ENCODE measurements around the gene VAX1. TPM values are rescaled to one million over a fixed set of nuclear protein-coding genes. Genes with fewer than 3 reads are reported as not detected.

VAX1 gene
- total RNA-seq, 1 experiment from 2014 or later: 74.4 TPM

GRCh38 chr10:117137031-117137910 lies 799 bp downstream of the VAX1 start:
- no peaks in the 10 kb centered on the region for H3K27me3 ChIP-seq (replicated peaks; ENCODE audit: insufficient read depth, low read depth, low read length, poor library complexity)
- no peaks in the 10 kb centered on the region for H3K9me3 ChIP-seq (ENCODE audit: low read depth, low read length, poor library complexity, severe bottlenecking)
- DNase-seq (ENCODE audit: low spot score): peak; percentile 81
- intact Hi-C loops (cut with micrococcal nuclease; ENCODE audit: unreplicated experiment): no loop called here
- peaks cover 44% of the 10 kb centered on the region for H3K4me1 ChIP-seq (ENCODE audit: insufficient read depth, low read length, poor library complexity, severe bottlenecking)
- ChIA-PET CTCF (no interaction called here), POLR2A (ENCODE audit: low non-redundant PET) (no interaction called here)
- peak overlapping the region; percentile 97 for H3K4me3 ChIP-seq (ENCODE audit: low read depth, low read length, poor library complexity, severe bottlenecking)
- no TSS peak for BruUV-seq (replicated peaks)
- H3K36me3 ChIP-seq (ENCODE audit: insufficient read depth, low read length, poor library complexity, severe bottlenecking): peaks cover 39% of the 10 kb centered on the region
- TF ChIP-seq EZH2 (IDR thresholded peaks at IDR 0.05; ENCODE audit: borderline replicate concordance, low read depth, low read length, poor library complexity, severe bottlenecking): no peak
- no peak for TF ChIP-seq CTCF (conservative IDR thresholded peaks at IDR 0.05; ENCODE audit: low read depth, low read length)
- peak overlapping the region; percentile 100 for H3K27ac ChIP-seq (ENCODE audit: low read depth, low read length, poor library complexity, severe bottlenecking)

- no TSS peak for BruUV-seq (replicated peaks)
- Histone ChIP-seq H3K4me1 (ENCODE audit: insufficient read depth, low read length, poor library complexity, severe bottlenecking) (peaks cover 52% of the 10 kb centered on the region), H3K27ac (ENCODE audit: low read depth, low read length, poor library complexity, severe bottlenecking) (peak overlapping the region; percentile 100), H3K4me3 (ENCODE audit: low read depth, low read length, poor library complexity, severe bottlenecking) (peak overlapping the region; percentile 97), H3K36me3 (ENCODE audit: insufficient read depth, low read length, poor library complexity, severe bottlenecking) (peaks cover 46% of the 10 kb centered on the region), H3K27me3 (replicated peaks; ENCODE audit: insufficient read depth, low read depth, low read length, poor library complexity) (no peaks in the 10 kb centered on the region), H3K9me3 (ENCODE audit: low read depth, low read length, poor library complexity, severe bottlenecking) (no peaks in the 10 kb centered on the region)
- POLR2A ChIA-PET (ENCODE audit: low non-redundant PET): no interaction called here
- CTCF ChIA-PET: interaction anchor here (2.3 kb wide), 1 partner anchor 38 kb away, joined by 9 read pairs; no protein-coding TSS in a partner anchor
- DNase-seq (ENCODE audit: low spot score): peak; percentile 28
- intact Hi-C loops (cut with micrococcal nuclease; ENCODE audit: unreplicated experiment): no loop called here
- TF ChIP-seq EZH2 (IDR thresholded peaks at IDR 0.05; ENCODE audit: borderline replicate concordance, low read depth, low read length, poor library complexity, severe bottlenecking) (no peak), CTCF (conservative IDR thresholded peaks at IDR 0.05; ENCODE audit: low read depth, low read length) (no peak)
Observed at GRCh38 chr10:117136391-117136975, 1.6 kb downstream of the VAX1 start.

GRCh38 chr10:117135480-117136140 lies 2.5 kb downstream of the VAX1 start:
- intact Hi-C loops (cut with micrococcal nuclease; ENCODE audit: unreplicated experiment): no loop called here
- no peaks in the 10 kb centered on the region for H3K9me3 ChIP-seq (ENCODE audit: low read depth, low read length, poor library complexity, severe bottlenecking)
- peaks cover 61% of the 10 kb centered on the region for H3K4me1 ChIP-seq (ENCODE audit: insufficient read depth, low read length, poor library complexity, severe bottlenecking)
- no peaks in the 10 kb centered on the region for H3K27me3 ChIP-seq (replicated peaks; ENCODE audit: insufficient read depth, low read depth, low read length, poor library complexity)
- H3K4me3 ChIP-seq (ENCODE audit: low read depth, low read length, poor library complexity, severe bottlenecking): peak overlapping the region; percentile 97
- ChIA-PET POLR2A (ENCODE audit: low non-redundant PET) (interaction anchor here (1.2 kb wide), 1 partner anchor 28 kb away, joined by 3 read pairs; no protein-coding TSS in a partner anchor), CTCF (interaction anchor here (2.3 kb wide), 1 partner anchor 39 kb away, joined by 9 read pairs; no protein-coding TSS in a partner anchor)
- peak; percentile 38 for DNase-seq (ENCODE audit: low spot score)
- TF ChIP-seq CTCF (conservative IDR thresholded peaks at IDR 0.05; ENCODE audit: low read depth, low read length): no peak
- TF ChIP-seq EZH2 (IDR thresholded peaks at IDR 0.05; ENCODE audit: borderline replicate concordance, low read depth, low read length, poor library complexity, severe bottlenecking): no peak
- peak overlapping the region; percentile 100 for H3K27ac ChIP-seq (ENCODE audit: low read depth, low read length, poor library complexity, severe bottlenecking)
- peaks cover 55% of the 10 kb centered on the region for H3K36me3 ChIP-seq (ENCODE audit: insufficient read depth, low read length, poor library complexity, severe bottlenecking)
- TSS peak; percentile 0 for BruUV-seq (replicated peaks)

Measured in A673 (cell line).